ENCODE data around the gene IQSEC1.

Gene IQSEC1

DNA sequence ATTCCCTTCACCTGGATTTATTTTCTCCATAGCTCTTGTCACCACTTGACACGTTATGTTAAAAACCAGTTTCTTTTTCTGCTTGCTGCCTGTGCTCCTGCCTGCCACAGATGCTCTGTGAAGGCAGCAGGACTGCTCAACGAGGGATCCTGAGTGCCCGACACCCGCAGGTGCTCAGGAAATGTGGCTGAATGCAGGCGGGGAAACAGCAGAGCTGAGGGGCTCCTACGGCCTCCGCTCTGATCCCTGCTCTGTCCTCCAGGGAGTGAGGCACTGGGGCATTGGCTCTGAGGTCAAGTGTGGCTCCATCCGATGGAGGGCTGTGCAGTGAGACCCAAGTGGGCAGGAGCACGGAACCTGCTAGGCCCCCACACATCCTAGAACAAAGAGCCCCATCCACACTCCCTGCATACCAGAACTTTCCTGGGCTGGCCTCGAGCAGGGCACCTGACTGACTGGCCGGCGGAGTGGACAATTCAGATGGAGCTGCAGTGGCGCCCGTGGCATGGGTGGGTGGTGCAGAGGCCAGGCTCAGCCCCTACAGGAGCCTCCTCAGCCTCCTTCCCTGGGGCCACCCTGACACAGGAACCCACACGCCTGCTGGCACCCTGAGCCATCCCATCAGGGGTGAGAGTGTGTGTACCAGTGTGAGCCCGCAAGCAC lies 27.9 kb downstream of the IQSEC1 start:
- no peaks in the 10 kb centered on the region for H3K27me3 Mint-ChIP-seq (ENCODE audit: low read depth)
- no peaks in the 10 kb centered on the region for H3K36me3 Mint-ChIP-seq (ENCODE audit: low read depth)
- H3K9me3 Mint-ChIP-seq = no peaks in the 10 kb centered on the region
- H3K27ac Mint-ChIP-seq = no peak overlapping the region
- no peak overlapping the region for H3K4me3 Mint-ChIP-seq
- H3K4me1 Mint-ChIP-seq (ENCODE audit: low read depth) = peaks cover 17% of the 10 kb centered on the region

DNA sequence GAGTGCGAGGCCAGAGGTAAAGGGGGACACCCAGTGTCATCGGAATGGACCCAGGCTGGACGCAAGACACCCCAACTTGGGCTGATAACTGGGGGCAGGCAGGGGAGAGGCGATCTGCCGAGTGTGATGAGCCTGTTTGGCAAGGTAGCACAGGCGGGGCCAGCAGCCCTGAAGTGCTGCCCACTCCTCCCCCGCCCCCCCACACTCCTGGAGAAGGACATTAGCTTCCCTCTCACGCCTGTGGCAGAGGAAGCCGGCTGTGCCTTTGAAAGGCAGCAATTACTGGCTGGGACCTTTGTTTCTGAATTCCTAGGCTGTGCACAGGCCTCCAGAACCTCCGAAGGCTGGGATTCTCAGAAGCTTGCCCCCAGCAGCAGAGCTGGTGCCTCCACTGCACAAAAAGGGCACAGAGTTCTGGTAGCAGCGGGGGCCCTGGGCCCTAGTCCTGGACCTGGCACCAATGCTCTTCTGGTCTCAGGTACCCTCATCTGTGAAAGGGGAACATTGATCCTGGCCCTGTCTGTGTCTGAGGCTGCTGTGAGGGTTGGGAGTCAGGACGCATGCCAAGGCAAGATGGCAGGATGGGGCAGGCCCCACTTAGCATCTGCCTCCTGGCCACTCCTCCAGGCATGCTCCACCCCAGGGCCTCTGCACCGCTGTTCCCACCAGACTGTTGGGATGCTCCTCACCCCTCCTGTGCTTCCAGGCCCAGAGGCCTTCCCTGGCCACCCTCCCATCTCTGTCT lies 28.6 kb downstream of the IQSEC1 start:
- Mint-ChIP-seq H3K27me3 (ENCODE audit: low read depth) (no peaks in the 10 kb centered on the region), H3K4me3 (no peak overlapping the region), H3K9me3 (no peaks in the 10 kb centered on the region), H3K4me1 (ENCODE audit: low read depth) (peaks cover 23% of the 10 kb centered on the region), H3K36me3 (ENCODE audit: low read depth) (no peaks in the 10 kb centered on the region), H3K27ac (no peak overlapping the region)

DNA sequence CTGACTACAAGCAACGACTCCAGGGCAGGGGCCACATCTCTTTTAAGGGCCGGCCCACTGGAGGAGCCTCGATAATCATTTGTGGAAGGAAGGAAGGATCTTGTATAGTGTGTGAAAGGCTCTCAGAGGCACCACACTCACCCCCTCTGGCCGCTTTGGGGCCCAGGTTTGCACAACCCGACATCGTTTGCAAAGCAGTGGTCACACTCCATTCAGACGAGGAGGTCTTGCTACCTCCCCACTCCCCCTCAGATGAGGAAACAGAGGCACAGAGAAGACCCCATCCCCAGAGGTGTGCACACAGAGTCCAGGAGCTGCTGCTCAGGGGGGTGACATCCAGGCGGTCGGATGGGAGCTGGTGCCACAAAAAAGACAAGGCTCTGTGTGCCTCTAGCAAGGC lies 29.6 kb downstream of the IQSEC1 start:
- H3K27ac Mint-ChIP-seq = no peak overlapping the region
- no peaks in the 10 kb centered on the region for H3K9me3 Mint-ChIP-seq
- peaks cover 19% of the 10 kb centered on the region for H3K4me1 Mint-ChIP-seq (ENCODE audit: low read depth)
- H3K36me3 Mint-ChIP-seq (ENCODE audit: low read depth) = no peaks in the 10 kb centered on the region
- no peaks in the 10 kb centered on the region for H3K27me3 Mint-ChIP-seq (ENCODE audit: low read depth)
- H3K4me3 Mint-ChIP-seq = no peak overlapping the region

DNA sequence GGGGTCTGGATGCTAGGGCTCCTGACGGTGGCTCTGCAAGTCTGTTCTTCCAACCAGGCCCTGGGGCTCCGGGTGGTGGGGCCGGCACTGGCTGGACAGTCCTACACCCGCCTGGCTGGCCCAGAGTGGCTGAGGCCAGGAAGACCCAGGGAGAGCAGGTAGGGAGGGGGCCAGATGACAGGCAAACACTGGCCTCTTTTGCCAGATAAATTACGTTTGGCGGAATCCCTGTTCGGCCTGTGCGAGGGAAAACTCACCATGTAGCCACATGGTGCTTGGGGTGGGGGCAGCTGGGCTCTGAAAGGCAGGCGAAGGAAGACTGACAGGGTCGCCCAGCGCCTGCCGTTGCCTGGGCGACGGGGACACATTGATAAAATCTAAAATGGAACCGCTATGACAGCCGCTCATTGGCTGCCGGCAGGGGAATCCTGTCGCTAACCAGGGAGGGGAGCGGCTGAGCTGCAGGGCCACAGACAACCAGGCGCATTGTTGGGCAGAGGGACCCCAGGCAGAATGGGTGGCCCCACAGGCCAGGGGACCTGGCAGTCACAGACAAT lies 30.4 kb downstream of the IQSEC1 start:
- Mint-ChIP-seq H3K4me3 (no peak overlapping the region), H3K27me3 (ENCODE audit: low read depth) (no peaks in the 10 kb centered on the region), H3K4me1 (ENCODE audit: low read depth) (peaks cover 19% of the 10 kb centered on the region), H3K9me3 (no peaks in the 10 kb centered on the region), H3K36me3 (ENCODE audit: low read depth) (no peaks in the 10 kb centered on the region), H3K27ac (no peak overlapping the region)

DNA sequence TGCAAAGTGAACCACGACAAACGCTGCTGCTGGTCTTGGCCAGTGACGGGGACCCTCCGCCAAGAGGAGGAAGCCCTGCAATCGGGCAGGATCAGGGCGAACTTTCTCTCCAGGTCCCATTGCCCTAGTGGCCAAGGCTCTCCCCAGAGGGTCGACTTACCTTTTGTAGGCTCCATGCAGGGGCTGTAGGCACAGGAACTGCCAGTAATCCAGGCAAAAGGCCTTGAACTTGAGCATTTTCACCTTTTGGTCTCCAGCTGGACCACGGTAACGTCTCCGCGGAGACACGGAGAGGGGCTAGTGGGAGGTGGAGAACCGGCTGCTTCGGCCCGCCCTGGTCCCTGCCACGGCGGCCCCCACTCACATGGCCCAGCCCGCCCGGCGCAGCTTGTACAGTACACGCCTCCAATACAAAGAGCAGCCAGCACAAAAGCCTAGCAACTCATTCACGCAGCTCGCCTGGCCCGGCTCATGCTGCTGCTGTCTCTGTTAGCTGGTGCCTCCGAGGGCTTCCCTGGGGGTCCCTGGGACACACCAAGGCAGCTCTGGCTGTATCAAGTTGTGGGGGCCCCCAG lies 31.0 kb downstream of the IQSEC1 start:
- Mint-ChIP-seq H3K4me3 (no peak overlapping the region), H3K9me3 (no peaks in the 10 kb centered on the region), H3K36me3 (ENCODE audit: low read depth) (no peaks in the 10 kb centered on the region), H3K4me1 (ENCODE audit: low read depth) (peaks cover 19% of the 10 kb centered on the region), H3K27me3 (ENCODE audit: low read depth) (no peaks in the 10 kb centered on the region), H3K27ac (no peak overlapping the region)

DNA sequence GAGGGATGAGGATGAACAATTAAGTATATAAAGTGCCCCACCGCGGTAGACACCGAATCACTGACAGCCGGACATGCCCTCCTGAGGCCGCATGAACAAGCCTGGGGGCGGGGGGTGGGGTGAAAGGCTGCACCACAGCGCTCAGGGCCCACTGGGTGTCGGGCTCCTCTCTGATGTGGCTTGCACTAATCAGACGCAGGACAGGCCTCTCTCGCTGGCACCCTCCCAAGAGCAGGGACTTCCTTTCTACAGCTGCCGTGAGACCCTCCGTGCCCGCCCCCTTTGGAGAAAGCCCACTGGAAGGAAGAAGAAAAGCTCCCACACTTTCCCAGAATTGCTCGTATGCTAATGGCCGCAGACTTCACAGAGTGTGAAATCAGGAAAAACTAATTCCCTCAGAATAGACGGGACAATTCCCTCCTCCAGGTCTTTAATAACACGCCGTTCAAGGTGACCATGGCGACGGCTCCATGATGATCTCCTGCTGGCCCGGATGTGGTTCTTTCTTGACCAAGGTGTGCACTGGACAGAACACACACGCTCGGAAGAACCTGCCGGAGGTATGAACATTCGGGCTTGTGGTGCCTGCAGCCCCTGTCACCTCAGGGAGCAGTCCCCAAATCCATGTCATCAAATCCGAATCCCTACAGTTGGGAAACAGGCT lies 32.0 kb downstream of the IQSEC1 start:
- Mint-ChIP-seq H3K36me3 (ENCODE audit: low read depth) (no peaks in the 10 kb centered on the region), H3K27ac (no peak overlapping the region), H3K9me3 (no peaks in the 10 kb centered on the region), H3K4me1 (ENCODE audit: low read depth) (peaks cover 13% of the 10 kb centered on the region), H3K27me3 (ENCODE audit: low read depth) (no peaks in the 10 kb centered on the region), H3K4me3 (no peak overlapping the region)

DNA sequence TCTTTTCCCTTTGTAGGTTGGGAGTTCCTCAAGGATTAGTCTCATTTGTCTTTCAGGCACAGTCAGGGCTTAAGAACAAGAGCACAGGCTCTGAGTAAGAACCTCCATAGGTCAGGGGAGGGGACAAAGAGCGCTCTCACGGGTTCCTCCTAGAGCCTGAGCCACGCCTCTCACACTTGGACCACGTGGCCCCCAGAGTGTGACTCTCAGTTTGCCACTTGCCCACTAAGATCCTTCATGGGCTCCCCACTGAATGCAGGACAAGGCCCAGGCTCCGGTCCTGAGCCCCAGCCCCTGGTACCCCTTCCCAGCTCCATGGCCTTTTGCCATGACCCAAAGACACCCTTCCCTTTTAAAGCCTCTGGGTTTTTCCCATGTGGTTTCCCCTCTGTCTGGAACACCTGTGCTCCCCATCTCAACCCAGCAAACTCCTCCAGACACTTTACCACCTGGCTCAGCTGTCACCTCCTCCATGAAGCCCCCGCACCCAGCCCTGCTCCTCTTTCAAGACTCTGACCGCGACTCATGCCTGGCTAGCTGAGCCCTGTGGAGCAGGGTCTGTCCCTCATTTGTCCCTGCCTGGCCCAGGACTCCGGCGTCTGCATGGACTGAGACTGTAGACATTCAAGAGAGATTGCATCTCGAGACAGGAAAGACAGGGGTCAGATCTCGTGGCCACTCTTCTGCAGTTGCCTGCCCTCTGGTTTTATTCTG lies 32.7 kb downstream of the IQSEC1 start:
- H3K27ac Mint-ChIP-seq = no peak overlapping the region
- no peaks in the 10 kb centered on the region for H3K36me3 Mint-ChIP-seq (ENCODE audit: low read depth)
- H3K27me3 Mint-ChIP-seq (ENCODE audit: low read depth) = no peaks in the 10 kb centered on the region
- H3K4me1 Mint-ChIP-seq (ENCODE audit: low read depth) = peaks cover 11% of the 10 kb centered on the region
- no peaks in the 10 kb centered on the region for H3K9me3 Mint-ChIP-seq
- no peak overlapping the region for H3K4me3 Mint-ChIP-seq

DNA sequence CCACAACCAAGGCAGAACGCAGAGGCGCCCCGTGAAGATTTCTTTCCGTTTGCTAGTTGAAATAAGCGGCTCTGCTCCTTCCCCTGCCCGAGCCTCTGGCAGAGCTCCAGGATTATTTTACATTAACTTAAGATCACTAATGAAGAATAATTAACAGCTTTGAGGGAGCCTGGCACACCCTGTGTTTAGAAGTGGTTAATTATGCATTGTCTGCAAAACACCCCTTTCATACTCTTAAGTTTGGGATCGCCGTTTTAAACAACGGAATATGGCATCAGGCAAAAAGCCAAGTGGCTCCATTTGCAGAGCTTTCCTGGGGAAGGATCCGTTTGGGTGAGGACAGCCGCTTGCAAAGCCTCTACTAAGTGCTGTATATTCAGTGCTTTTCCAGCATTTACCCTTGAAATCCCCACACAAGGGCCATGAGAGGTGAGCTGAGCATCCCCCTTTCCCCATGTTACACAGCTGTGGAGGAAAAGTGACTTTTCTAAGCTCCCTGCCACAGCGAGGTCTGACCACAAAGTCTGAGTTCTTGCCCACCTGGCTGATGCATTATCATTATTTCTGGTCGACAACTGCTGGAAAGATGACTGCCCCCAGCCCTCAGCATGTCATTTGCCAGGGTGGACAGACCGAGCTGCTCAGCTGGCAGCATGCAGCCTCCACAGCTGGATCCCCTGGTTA lies 33.9 kb downstream of the IQSEC1 start:
- H3K27me3 Mint-ChIP-seq (ENCODE audit: low read depth) = no peaks in the 10 kb centered on the region
- H3K27ac Mint-ChIP-seq = no peak overlapping the region
- no peak overlapping the region for H3K4me3 Mint-ChIP-seq
- H3K36me3 Mint-ChIP-seq (ENCODE audit: low read depth) = no peaks in the 10 kb centered on the region
- H3K9me3 Mint-ChIP-seq = no peaks in the 10 kb centered on the region
- peaks cover 11% of the 10 kb centered on the region for H3K4me1 Mint-ChIP-seq (ENCODE audit: low read depth)

DNA sequence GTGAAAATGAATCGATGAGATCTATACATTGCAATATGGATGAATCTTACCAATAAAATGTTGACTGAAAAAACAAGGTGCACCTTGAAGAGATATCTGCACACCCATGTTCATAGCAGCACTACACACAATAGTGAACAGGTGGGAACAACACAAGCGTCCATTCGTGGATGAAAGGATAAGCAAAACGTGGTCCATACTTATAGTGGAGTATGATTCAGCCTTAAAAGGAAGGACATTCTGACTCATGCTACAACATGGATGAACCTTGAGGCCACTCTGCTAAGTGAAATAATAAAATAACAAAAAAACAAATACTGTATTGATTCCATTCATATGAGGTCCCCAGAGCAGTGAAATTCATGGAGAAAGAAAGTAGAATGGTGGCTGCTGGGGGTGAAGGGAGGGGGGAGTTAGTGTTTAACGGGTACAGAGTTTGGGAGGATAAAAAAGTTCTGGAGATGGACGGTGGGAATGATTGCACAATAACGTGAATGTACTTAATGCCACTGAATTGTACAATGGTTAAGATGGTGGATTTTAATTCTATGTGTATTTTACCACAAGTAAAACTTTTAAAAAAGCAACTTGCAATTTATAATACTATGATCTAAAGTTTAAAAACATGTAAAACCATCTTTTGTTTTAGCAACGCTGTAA lies 35.6 kb downstream of the IQSEC1 start:
- no peak overlapping the region for H3K27ac Mint-ChIP-seq
- no peaks in the 10 kb centered on the region for H3K27me3 Mint-ChIP-seq (ENCODE audit: low read depth)
- H3K4me3 Mint-ChIP-seq = no peak overlapping the region
- H3K36me3 Mint-ChIP-seq (ENCODE audit: low read depth) = no peaks in the 10 kb centered on the region
- H3K4me1 Mint-ChIP-seq (ENCODE audit: low read depth) = peaks cover 11% of the 10 kb centered on the region
- H3K9me3 Mint-ChIP-seq = no peaks in the 10 kb centered on the region

DNA sequence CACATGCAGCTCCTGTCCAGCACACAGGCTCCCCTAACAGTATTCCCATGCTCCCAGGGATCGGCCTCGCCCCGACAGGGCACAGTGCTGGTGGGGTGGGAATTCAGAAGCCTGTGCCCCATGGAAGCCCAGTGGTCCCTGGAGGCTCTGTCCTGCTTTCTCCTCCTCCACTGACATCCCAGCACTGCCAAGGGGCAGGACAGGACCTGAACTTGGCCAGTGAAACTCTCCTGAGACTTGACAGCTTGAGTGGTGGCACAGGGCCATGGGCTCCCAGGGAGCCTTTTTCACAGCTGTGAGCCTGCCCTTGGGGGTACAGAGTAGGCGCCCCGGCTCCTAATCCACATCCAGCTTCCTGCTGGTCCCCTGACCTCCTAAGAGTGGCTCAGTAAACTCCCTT lies 38.4 kb downstream of the IQSEC1 start:
- no peaks in the 10 kb centered on the region for H3K27me3 Mint-ChIP-seq (ENCODE audit: low read depth)
- no peaks in the 10 kb centered on the region for H3K9me3 Mint-ChIP-seq
- H3K36me3 Mint-ChIP-seq (ENCODE audit: low read depth) = no peaks in the 10 kb centered on the region
- no peak overlapping the region for H3K27ac Mint-ChIP-seq
- H3K4me1 Mint-ChIP-seq (ENCODE audit: low read depth) = peaks cover 1% of the 10 kb centered on the region
- no peak overlapping the region for H3K4me3 Mint-ChIP-seq

DNA sequence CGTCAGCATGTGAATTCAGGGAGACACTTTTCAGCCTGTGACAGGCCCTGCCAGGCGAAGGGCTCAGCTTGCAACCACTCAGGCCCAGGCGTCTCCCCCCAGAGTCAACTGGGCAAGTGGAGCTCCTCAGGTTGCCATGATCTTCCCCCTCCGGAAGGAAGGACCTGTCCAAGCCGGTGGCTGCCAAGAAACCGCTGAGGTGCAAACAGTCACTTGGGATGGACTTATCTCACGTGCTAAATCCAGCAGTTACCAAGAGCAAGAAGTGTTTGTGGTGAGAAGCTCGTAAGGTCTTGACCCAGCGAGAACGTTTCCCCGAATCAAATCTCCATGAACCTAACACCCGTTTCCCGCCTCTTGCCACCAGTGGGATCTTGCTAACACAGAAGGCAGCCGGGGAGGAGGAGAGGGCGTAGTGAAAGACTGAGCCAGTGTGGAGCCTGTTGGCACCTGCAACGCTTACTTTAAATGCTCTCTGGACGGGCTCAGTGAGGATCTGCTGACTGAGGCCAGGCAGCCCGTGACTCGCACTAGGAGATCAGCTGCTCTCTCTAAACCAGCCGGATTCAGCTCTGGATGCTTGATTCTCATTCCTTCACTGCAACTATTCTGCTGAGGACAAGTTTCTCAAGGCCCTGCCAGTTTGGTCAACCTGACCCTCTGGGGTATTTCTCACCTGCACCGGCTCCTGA lies 39.0 kb downstream of the IQSEC1 start:
- no peaks in the 10 kb centered on the region for H3K9me3 Mint-ChIP-seq
- no peak overlapping the region for H3K4me3 Mint-ChIP-seq
- no peaks in the 10 kb centered on the region for H3K4me1 Mint-ChIP-seq (ENCODE audit: low read depth)
- H3K27ac Mint-ChIP-seq = no peak overlapping the region
- H3K36me3 Mint-ChIP-seq (ENCODE audit: low read depth) = no peaks in the 10 kb centered on the region
- no peaks in the 10 kb centered on the region for H3K27me3 Mint-ChIP-seq (ENCODE audit: low read depth)

DNA sequence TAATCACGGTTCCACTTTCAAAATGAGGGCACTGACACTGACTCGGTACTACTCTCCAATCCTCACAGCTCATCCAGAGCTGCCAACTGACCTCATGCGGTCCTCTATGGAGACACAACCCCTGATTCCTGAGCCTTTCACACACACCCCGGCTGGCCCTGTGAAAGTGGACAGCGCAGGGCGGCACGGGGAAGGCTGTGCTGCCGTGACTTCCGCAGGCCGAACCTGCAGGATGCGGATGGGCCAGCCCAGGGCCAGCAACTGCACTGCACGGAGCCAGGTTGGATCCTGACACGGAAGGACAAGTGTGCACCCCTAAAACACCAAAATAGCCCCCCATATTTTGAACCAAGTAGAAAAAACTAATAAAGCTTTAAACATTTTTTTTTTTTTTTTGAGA lies 41.0 kb downstream of the IQSEC1 start:
- Mint-ChIP-seq H3K27ac (no peak overlapping the region), H3K4me1 (ENCODE audit: low read depth) (no peaks in the 10 kb centered on the region), H3K27me3 (ENCODE audit: low read depth) (no peaks in the 10 kb centered on the region), H3K9me3 (no peaks in the 10 kb centered on the region), H3K36me3 (ENCODE audit: low read depth) (no peaks in the 10 kb centered on the region), H3K4me3 (no peak overlapping the region)

DNA sequence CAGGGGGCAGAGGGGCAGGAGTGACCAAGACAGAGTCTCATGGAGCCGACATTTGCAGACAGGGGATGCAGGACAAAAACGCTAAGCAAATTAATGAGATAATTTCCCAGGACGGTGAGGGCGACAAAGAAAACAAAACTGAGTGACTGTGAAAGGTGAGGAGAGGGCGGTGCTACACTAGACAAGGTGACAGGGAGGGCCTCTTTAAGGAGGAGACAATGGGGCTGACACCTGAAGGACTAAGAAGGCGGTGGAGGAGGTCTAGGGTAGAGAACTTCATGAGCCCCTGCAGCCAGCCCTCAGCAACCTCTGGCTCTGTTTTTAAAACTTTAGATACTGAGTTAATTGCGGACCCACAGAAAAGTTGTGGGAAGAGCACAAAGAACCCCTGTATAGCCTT lies 41.6 kb downstream of the IQSEC1 start:
- H3K4me3 Mint-ChIP-seq = no peak overlapping the region
- no peaks in the 10 kb centered on the region for H3K27me3 Mint-ChIP-seq (ENCODE audit: low read depth)
- no peaks in the 10 kb centered on the region for H3K4me1 Mint-ChIP-seq (ENCODE audit: low read depth)
- no peak overlapping the region for H3K27ac Mint-ChIP-seq
- H3K9me3 Mint-ChIP-seq = no peaks in the 10 kb centered on the region
- H3K36me3 Mint-ChIP-seq (ENCODE audit: low read depth) = no peaks in the 10 kb centered on the region
